Measurements from ENCODE around the gene APCDD1L. TPM values are rescaled to one million over a fixed set of nuclear protein-coding genes. Genes with fewer than 3 reads are reported as not detected.

The APCDD1L gene
- total RNA-seq, 1 experiment from 2014 or later, result not detected

- H3K4me1 ChIP-seq (ENCODE audit: low read length), result no peaks in the 10 kb centered on the region
- H3K9me3 ChIP-seq (ENCODE audit: low read length), result no peaks in the 10 kb centered on the region
- no peak overlapping the region for H3K9ac ChIP-seq (ENCODE audit: low read length)
- no peaks in the 10 kb centered on the region for H3K36me3 ChIP-seq (ENCODE audit: insufficient read depth, low read length)
- DNase-seq, result no peak
- no peaks in the 10 kb centered on the region for H3K27me3 ChIP-seq (ENCODE audit: low read length)
- no peak overlapping the region for H3K4me2 ChIP-seq (ENCODE audit: low read depth, low read length, poor library complexity, severe bottlenecking)
- no peaks in the 10 kb centered on the region for H4K20me1 ChIP-seq (ENCODE audit: insufficient read depth, low read depth, low read length)
- H2AFZ ChIP-seq (ENCODE audit: low read length), result no peak overlapping the region
- H3K4me3 ChIP-seq (ENCODE audit: low read length), result no peak overlapping the region
- no peaks in the 10 kb centered on the region for H3K79me2 ChIP-seq (ENCODE audit: low read length)
- no peak overlapping the region for H3K27ac ChIP-seq (ENCODE audit: low read length)
- H3K9me2 ChIP-seq (replicated peaks; ENCODE audit: insufficient read depth, low read length), result no peaks in the 10 kb centered on the region
Measured at GRCh38 chr20:58553841-58554240, 38.6 kb upstream of the APCDD1L start.

GRCh38 chr20:58553166-58553696, 38.0 kb upstream of the APCDD1L start:
- Histone ChIP-seq H3K79me2 (ENCODE audit: low read length) (no peaks in the 10 kb centered on the region), H3K27me3 (ENCODE audit: low read length) (no peaks in the 10 kb centered on the region), H3K36me3 (ENCODE audit: insufficient read depth, low read length) (no peaks in the 10 kb centered on the region), H4K20me1 (ENCODE audit: insufficient read depth, low read depth, low read length) (no peaks in the 10 kb centered on the region), H3K9me3 (ENCODE audit: low read length) (no peaks in the 10 kb centered on the region), H2AFZ (ENCODE audit: low read length) (no peak overlapping the region), H3K9me2 (replicated peaks; ENCODE audit: insufficient read depth, low read length) (no peaks in the 10 kb centered on the region), H3K4me3 (ENCODE audit: low read length) (no peak overlapping the region), H3K4me2 (ENCODE audit: low read depth, low read length, poor library complexity, severe bottlenecking) (no peak overlapping the region), H3K27ac (ENCODE audit: low read length) (no peak overlapping the region), H3K4me1 (ENCODE audit: low read length) (no peaks in the 10 kb centered on the region), H3K9ac (ENCODE audit: low read length) (no peak overlapping the region)
- DNase-seq, result no peak

- no peaks in the 10 kb centered on the region for H3K9me3 ChIP-seq (ENCODE audit: low read length)
- no peak overlapping the region for H3K4me2 ChIP-seq (ENCODE audit: low read depth, low read length, poor library complexity, severe bottlenecking)
- no peaks in the 10 kb centered on the region for H3K9me2 ChIP-seq (replicated peaks; ENCODE audit: insufficient read depth, low read length)
- H4K20me1 ChIP-seq (ENCODE audit: insufficient read depth, low read depth, low read length), result no peaks in the 10 kb centered on the region
- no peak overlapping the region for H3K27ac ChIP-seq (ENCODE audit: low read length)
- no peak for DNase-seq
- no peak overlapping the region for H3K9ac ChIP-seq (ENCODE audit: low read length)
- no peak overlapping the region for H3K4me3 ChIP-seq (ENCODE audit: low read length)
- no peak overlapping the region for H2AFZ ChIP-seq (ENCODE audit: low read length)
- no peaks in the 10 kb centered on the region for H3K27me3 ChIP-seq (ENCODE audit: low read length)
- no peaks in the 10 kb centered on the region for H3K4me1 ChIP-seq (ENCODE audit: low read length)
- no peaks in the 10 kb centered on the region for H3K79me2 ChIP-seq (ENCODE audit: low read length)
- no peaks in the 10 kb centered on the region for H3K36me3 ChIP-seq (ENCODE audit: insufficient read depth, low read length)
Measured at GRCh38 chr20:58552366-58552934, 37.3 kb upstream of the APCDD1L start.

GRCh38 chr20:58551631-58552030, 36.4 kb upstream of the APCDD1L start:
- no peaks in the 10 kb centered on the region for H3K36me3 ChIP-seq (ENCODE audit: insufficient read depth, low read length)
- no peaks in the 10 kb centered on the region for H3K9me3 ChIP-seq (ENCODE audit: low read length)
- no peak overlapping the region for H3K9ac ChIP-seq (ENCODE audit: low read length)
- no peaks in the 10 kb centered on the region for H3K4me1 ChIP-seq (ENCODE audit: low read length)
- no peak overlapping the region for H3K4me3 ChIP-seq (ENCODE audit: low read length)
- H3K9me2 ChIP-seq (replicated peaks; ENCODE audit: insufficient read depth, low read length), result no peaks in the 10 kb centered on the region
- no peak overlapping the region for H3K27ac ChIP-seq (ENCODE audit: low read length)
- H3K4me2 ChIP-seq (ENCODE audit: low read depth, low read length, poor library complexity, severe bottlenecking), result no peak overlapping the region
- 0 out of 2 replicates have a peak, but pooled peaks cover 2% of the 10 kb centered on the region for H3K27me3 ChIP-seq (ENCODE audit: low read length)
- H4K20me1 ChIP-seq (ENCODE audit: insufficient read depth, low read depth, low read length), result no peaks in the 10 kb centered on the region
- DNase-seq, result no peak
- no peak overlapping the region for H2AFZ ChIP-seq (ENCODE audit: low read length)
- no peaks in the 10 kb centered on the region for H3K79me2 ChIP-seq (ENCODE audit: low read length)

- H3K4me1 ChIP-seq (ENCODE audit: low read length), result no peaks in the 10 kb centered on the region
- no peak overlapping the region for H3K27ac ChIP-seq (ENCODE audit: low read length)
- H3K9me2 ChIP-seq (replicated peaks; ENCODE audit: insufficient read depth, low read length), result no peaks in the 10 kb centered on the region
- H3K4me2 ChIP-seq (ENCODE audit: low read depth, low read length, poor library complexity, severe bottlenecking), result no peak overlapping the region
- no peak overlapping the region for H3K4me3 ChIP-seq (ENCODE audit: low read length)
- H3K36me3 ChIP-seq (ENCODE audit: insufficient read depth, low read length), result no peaks in the 10 kb centered on the region
- no peak overlapping the region for H2AFZ ChIP-seq (ENCODE audit: low read length)
- no peaks in the 10 kb centered on the region for H3K79me2 ChIP-seq (ENCODE audit: low read length)
- H3K27me3 ChIP-seq (ENCODE audit: low read length), result 0 out of 2 replicates have a peak, but pooled peaks cover 2% of the 10 kb centered on the region
- H3K9ac ChIP-seq (ENCODE audit: low read length), result no peak overlapping the region
- H3K9me3 ChIP-seq (ENCODE audit: low read length), result no peaks in the 10 kb centered on the region
- no peaks in the 10 kb centered on the region for H4K20me1 ChIP-seq (ENCODE audit: insufficient read depth, low read depth, low read length)
- no peak for DNase-seq
Measured at GRCh38 chr20:58550275-58551059, 35.3 kb upstream of the APCDD1L start.

- no peak overlapping the region for H2AFZ ChIP-seq (ENCODE audit: low read length)
- H3K27me3 ChIP-seq (ENCODE audit: low read length), result 0 out of 2 replicates have a peak, but pooled peaks cover 2% of the 10 kb centered on the region
- no peak overlapping the region for H3K9ac ChIP-seq (ENCODE audit: low read length)
- no peak overlapping the region for H3K27ac ChIP-seq (ENCODE audit: low read length)
- H3K4me3 ChIP-seq (ENCODE audit: low read length), result no peak overlapping the region
- H3K9me2 ChIP-seq (replicated peaks; ENCODE audit: insufficient read depth, low read length), result no peaks in the 10 kb centered on the region
- no peaks in the 10 kb centered on the region for H3K9me3 ChIP-seq (ENCODE audit: low read length)
- no peaks in the 10 kb centered on the region for H3K4me1 ChIP-seq (ENCODE audit: low read length)
- H3K36me3 ChIP-seq (ENCODE audit: insufficient read depth, low read length), result no peaks in the 10 kb centered on the region
- no peak overlapping the region for H3K4me2 ChIP-seq (ENCODE audit: low read depth, low read length, poor library complexity, severe bottlenecking)
- no peak for DNase-seq
- no peaks in the 10 kb centered on the region for H3K79me2 ChIP-seq (ENCODE audit: low read length)
- H4K20me1 ChIP-seq (ENCODE audit: insufficient read depth, low read depth, low read length), result no peaks in the 10 kb centered on the region
Measured at GRCh38 chr20:58549231-58550209, 34.3 kb upstream of the APCDD1L start.

- H3K4me2 ChIP-seq (ENCODE audit: low read depth, low read length, poor library complexity, severe bottlenecking), result no peak overlapping the region
- H3K9me3 ChIP-seq (ENCODE audit: low read length), result no peaks in the 10 kb centered on the region
- DNase-seq, result no peak
- H4K20me1 ChIP-seq (ENCODE audit: insufficient read depth, low read depth, low read length), result no peaks in the 10 kb centered on the region
- H2AFZ ChIP-seq (ENCODE audit: low read length), result no peak overlapping the region
- no peaks in the 10 kb centered on the region for H3K36me3 ChIP-seq (ENCODE audit: insufficient read depth, low read length)
- no peaks in the 10 kb centered on the region for H3K9me2 ChIP-seq (replicated peaks; ENCODE audit: insufficient read depth, low read length)
- H3K4me1 ChIP-seq (ENCODE audit: low read length), result no peaks in the 10 kb centered on the region
- no peak overlapping the region for H3K9ac ChIP-seq (ENCODE audit: low read length)
- 0 out of 2 replicates have a peak, but pooled peaks cover 2% of the 10 kb centered on the region for H3K27me3 ChIP-seq (ENCODE audit: low read length)
- H3K79me2 ChIP-seq (ENCODE audit: low read length), result no peaks in the 10 kb centered on the region
- H3K27ac ChIP-seq (ENCODE audit: low read length), result no peak overlapping the region
- no peak overlapping the region for H3K4me3 ChIP-seq (ENCODE audit: low read length)
Measured at GRCh38 chr20:58547623-58548475, 32.6 kb upstream of the APCDD1L start.

Measured in Karpas-422 (cell line).